Testis (tissue), 2 donors: ENCODE data around the gene AGBL4.

Experiments
- POLR2A ChIP-seq: fragments of 450-650 bp; IDR thresholded peaks from one replicate; pipeline ENCODE4 v1.6.1; 2017; ENCODE audit warnings: antibody characterized with exemption, mild to moderate bottlenecking, moderate library complexity
- TF ChIP-seq, protein P1 (sequence below), 3 experiments: fragments of 450-650 bp in 2 of 3; fragments of 200-600 bp in 1 of 3; sonication (generic) in 1 of 3; IDR thresholded peaks; one replicate each; pipeline ENCODE4 v1.5.1; 2016 to 2019; ENCODE audit warnings: antibody characterized with exemption in 3 of 3, mild to moderate bottlenecking in 2 of 3, moderate library complexity in 1 of 3

DNA sequence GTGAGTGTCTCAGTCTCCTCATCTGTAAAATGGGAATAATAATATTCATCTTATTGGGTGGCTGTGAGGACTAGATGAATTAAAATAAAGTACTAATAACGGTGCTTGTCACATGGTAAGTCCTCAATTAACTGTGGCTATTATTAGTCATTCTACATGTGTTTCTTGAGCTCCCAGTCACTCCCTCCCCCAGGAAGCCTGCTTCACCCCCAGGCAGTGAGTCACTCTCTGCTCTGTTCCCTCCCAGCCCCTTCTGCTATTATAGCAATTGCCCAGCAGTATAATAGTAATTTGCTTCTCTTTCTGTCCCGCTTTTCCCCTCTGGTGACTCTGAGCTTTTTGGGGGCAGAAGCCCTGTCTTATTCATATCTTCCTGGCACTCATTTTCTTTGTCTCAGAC, 1349.1 kb downstream of the AGBL4 start:
- TF ChIP-seq, protein P1, sequence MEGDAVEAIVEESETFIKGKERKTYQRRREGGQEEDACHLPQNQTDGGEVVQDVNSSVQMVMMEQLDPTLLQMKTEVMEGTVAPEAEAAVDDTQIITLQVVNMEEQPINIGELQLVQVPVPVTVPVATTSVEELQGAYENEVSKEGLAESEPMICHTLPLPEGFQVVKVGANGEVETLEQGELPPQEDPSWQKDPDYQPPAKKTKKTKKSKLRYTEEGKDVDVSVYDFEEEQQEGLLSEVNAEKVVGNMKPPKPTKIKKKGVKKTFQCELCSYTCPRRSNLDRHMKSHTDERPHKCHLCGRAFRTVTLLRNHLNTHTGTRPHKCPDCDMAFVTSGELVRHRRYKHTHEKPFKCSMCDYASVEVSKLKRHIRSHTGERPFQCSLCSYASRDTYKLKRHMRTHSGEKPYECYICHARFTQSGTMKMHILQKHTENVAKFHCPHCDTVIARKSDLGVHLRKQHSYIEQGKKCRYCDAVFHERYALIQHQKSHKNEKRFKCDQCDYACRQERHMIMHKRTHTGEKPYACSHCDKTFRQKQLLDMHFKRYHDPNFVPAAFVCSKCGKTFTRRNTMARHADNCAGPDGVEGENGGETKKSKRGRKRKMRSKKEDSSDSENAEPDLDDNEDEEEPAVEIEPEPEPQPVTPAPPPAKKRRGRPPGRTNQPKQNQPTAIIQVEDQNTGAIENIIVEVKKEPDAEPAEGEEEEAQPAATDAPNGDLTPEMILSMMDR (IDR thresholded peaks at IDR 0.05): no peak
- TF ChIP-seq POLR2A: no peak
